ENCODE data around the gene NME3.

- no peak for TF ChIP-seq EZH2 (IDR thresholded peaks at IDR 0.05; ENCODE audit: borderline replicate concordance, low read depth, low read length)
- TF ChIP-seq MITF (IDR thresholded peaks at IDR 0.05): no peak
Observed at GRCh38 chr16:1779741-1780676, 8.7 kb upstream of the NME3 start.
